Body of pancreas (tissue), 4 donors: ENCODE results near the gene STARD9. TPM values are rescaled to one million over a fixed set of nuclear protein-coding genes. Genes with fewer than 3 reads are reported as not detected.
"Not testable (repeated sequence)": the region's sequence is repeated elsewhere in the genome, so short reads cannot be mapped to it uniquely, and the experiment has no call there.

Experiments
- ATAC-seq: fragments of 150-250 bp; one replicate; pipeline ENCODE4 v1.9.1; 2016
- DNase-seq, 4 donors: peaks; one replicate each; pipeline ENCODE4 v3.0.0-alpha.2; 2019
- H3K27ac ChIP-seq, 4 donors: fragments of 200-600 bp; sonication (generic); 1 replicate in 3 of 4; 2 replicates in 1 of 4; pipeline versions ENCODE4 v1.5.1 to v1.6.1; 2016 to 2019; ENCODE audit warnings: mild to moderate bottlenecking in 1 of 4, mixed read lengths in 1 of 4, moderate library complexity in 1 of 4
- H3K27me3 ChIP-seq, 2 donors: fragments of 200-600 bp; sonication (generic); one replicate each; pipeline ENCODE4 v1.6.0; 2016; ENCODE audit warnings: mild to moderate bottlenecking in 1 of 2
- H3K36me3 ChIP-seq, 2 donors: fragments of 200-600 bp; sonication (generic); replicated peaks in 1 of 2; 2 replicates each; pipeline ENCODE4 v1.5.1; 2016; ENCODE audit warnings: low read depth in 2 of 2; ENCODE audit not compliant: insufficient read depth in 1 of 2
- H3K4me1 ChIP-seq: fragments of 200-600 bp; sonication (generic); one replicate; pipeline ENCODE4 v1.6.0; 2016
- H3K4me3 ChIP-seq, 2 donors: fragments of 200-600 bp; sonication (generic); 1 replicate in 1 of 2; 2 replicates in 1 of 2; pipeline ENCODE4 v1.5.1; 2016 to 2019
- H3K9me3 ChIP-seq, 3 donors: fragments of 200-600 bp; sonication (generic); 1 replicate in 2 of 3; 2 replicates in 1 of 3; pipeline ENCODE4 v1.5.1; 2016
- CTCF ChIP-seq, 7 experiments: fragments of 450-650 bp in 4 of 7; fragments of 200-600 bp in 3 of 7; sonication (generic) in 3 of 7; IDR thresholded peaks; one replicate each; pipeline ENCODE4 v1.5.1; 2016 to 2019; ENCODE audit warnings: antibody characterized with exemption in 7 of 7
- POLR2A ChIP-seq, 3 donors: fragments of 450-650 bp; IDR thresholded peaks; one replicate each; pipeline ENCODE4 v1.6.1; 2016; ENCODE audit warnings: antibody characterized with exemption in 3 of 3, mild to moderate bottlenecking in 2 of 3
- WGBS, 2 donors: methylation state at CpG; one replicate each; pipeline ENCODE4 v1.1.5; 2017; 5-methylcytosine and 5-hydroxymethylcytosine counted together
- intact Hi-C: fragments of 100-400 bp; cut with DNase I; formaldehyde crosslinking; loops from one replicate; pipeline ENCODE4 v1.15.1; 2023
- total RNA-seq, 2 donors: library from RNA; depleted of rRNA; stranded (reverse); fragments of >200 nt; gene quantifications; one replicate each; pipeline ENCODE4 v1.1.0, GENCODE V29; 2016

The STARD9 gene
- total RNA-seq, 2 donors from 2014 or later, result 1.3 to 4.7 TPM

DNA sequence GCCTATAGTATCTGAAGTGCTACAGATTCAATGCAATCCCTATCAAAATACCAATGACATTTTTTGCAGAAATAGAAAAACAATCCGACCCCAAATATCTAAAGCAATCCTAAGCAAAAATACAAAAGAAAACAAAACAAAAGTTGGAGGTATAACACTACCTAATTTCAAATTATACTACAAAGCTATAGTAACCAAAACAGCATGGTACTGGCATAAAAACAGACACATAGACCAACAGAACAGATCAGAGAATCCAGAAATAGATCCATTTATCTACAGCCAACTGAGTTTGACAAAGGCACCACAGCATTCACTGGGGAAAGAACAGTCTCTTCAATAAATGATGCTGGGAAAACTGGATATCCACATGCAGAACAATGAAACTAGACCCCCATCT, 185.4 kb downstream of the STARD9 start:
- DNase-seq (no peak), ATAC-seq (no peak)
- Histone ChIP-seq H3K4me3 (no peak overlapping the region), H3K4me1 (no peaks in the 10 kb centered on the region), H3K36me3 (no peaks in the 10 kb centered on the region), H3K9me3 (peaks cover 0 to 8% (median 0%) of the 10 kb centered on the region in 3 donors), H3K27ac (no peak overlapping the region), H3K27me3 (no peaks in the 10 kb centered on the region)
- intact Hi-C loops, result no loop called here
- WGBS, 2 donors, result 90 to 92% methylated on average over 1 of the region's 1 CpG
- TF ChIP-seq CTCF (IDR thresholded peaks at IDR 0.05) (no peak), POLR2A (IDR thresholded peaks at IDR 0.05) (no peak)

DNA sequence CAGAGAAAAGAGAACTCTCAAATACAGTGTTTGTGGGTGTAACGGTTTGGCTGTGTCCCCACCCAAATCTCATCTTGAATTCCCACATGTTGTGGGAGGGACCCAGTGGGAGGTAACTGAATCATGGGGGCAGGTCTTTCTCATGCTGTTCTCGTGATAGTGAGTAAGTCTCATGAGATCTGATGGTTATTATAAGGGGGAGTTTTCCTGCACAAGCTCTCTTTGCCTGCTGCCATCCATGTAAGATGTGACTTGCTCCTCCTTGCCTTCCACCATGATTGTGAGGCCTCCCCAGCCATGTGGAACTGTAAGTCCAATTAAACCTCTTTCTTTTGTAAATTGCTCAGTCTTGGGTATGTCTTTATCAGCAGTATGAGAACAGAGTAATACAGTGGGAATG, 186.4 kb downstream of the STARD9 start:
- 97% methylated on average over 2 of the region's 2 CpGs for WGBS, 2 donors
- H3K27ac ChIP-seq, H3K27me3 ChIP-seq, H3K4me3 ChIP-seq, intact Hi-C loops, ATAC-seq, H3K36me3 ChIP-seq, DNase-seq, H3K9me3 ChIP-seq, H3K4me1 ChIP-seq: not testable (repeated sequence)

DNA sequence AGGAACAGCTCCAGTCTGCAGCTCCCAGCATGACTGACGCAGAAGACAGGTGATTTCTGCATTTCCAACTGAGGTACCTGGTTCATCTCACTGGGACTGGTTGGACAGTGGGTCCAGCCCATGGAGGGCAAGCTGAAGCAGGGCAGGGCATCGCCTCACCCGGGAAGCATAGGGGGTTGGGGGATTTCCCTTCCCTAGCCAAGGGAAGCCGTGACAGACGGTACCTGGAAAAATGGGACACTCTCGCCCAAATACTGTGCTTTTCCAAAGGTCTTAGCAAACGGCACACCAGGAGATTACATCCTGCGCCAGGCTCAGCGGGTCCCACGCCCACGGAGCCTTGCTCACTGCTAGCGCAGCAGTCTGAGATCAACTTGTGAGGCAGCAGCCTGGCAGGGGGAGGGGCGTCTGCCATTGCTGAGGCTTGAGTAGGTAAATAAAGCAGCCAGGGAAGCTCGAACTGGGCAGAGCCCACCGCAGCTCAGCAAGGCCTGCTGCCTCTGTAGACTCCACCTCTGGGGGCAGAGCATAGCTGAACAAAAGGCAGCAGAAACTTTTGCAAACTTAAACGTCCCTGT, 188.8 kb downstream of the STARD9 start:
- H3K9me3 ChIP-seq, H3K36me3 ChIP-seq, intact Hi-C loops, ATAC-seq, H3K27me3 ChIP-seq, H3K27ac ChIP-seq, H3K4me1 ChIP-seq, DNase-seq, H3K4me3 ChIP-seq: not testable (repeated sequence)
- WGBS, 2 donors, result 85 to 88% methylated on average over 12 to 15 of the region's 16 CpGs

DNA sequence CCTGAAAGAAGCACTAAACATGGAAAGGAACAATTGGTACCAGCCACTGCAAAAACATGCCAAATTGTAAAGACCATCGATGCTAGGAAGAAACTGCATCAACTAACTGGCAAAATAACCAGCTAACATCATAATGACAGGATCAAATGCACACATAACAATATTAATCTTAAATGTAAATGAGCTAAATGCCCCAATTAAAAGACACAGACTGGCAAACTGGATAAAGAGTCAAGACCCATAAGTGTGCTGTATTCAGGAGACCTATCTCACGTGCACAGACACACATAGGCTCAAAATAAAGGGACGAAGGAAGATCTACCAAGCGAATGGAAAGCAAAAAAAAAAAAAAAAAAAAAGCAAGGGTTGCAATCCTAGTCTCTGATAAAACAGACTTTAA, 190.7 kb downstream of the STARD9 start:
- H3K36me3 ChIP-seq, H3K9me3 ChIP-seq, H3K27me3 ChIP-seq, H3K4me1 ChIP-seq, intact Hi-C loops, DNase-seq, H3K27ac ChIP-seq, ATAC-seq, H3K4me3 ChIP-seq: not testable (repeated sequence)
- 90 to 98% methylated on average over 4 of the region's 4 CpGs for WGBS, 2 donors

Other genes with a start within 250 kb of the STARD9 start
- 1 to 10 TPM; 6.3 to 9.6 TPM for gene CAPN3, start 216.1 kb upstream of the STARD9 start, total RNA-seq
- 10 to 100 TPM; 28.0 to 37.6 TPM for gene ZNF106, start 84.5 kb upstream of the STARD9 start, total RNA-seq
- gene SNAP23, start 80.0 kb upstream of the STARD9 start, total RNA-seq, result 10 to 100 TPM; 29.8 to 42.2 TPM
- gene LRRC57, start 26.8 kb upstream of the STARD9 start, total RNA-seq, result 1 to 10 TPM; 6.9 to 8.3 TPM
- gene HAUS2, start 26.8 kb upstream of the STARD9 start, total RNA-seq, result 10 to 100 TPM in 1 of 2 donors, 1 to 10 TPM in 1; 8.6 to 24.7 TPM
- gene CDAN1, start 161.5 kb downstream of the STARD9 start, total RNA-seq, result 10 to 100 TPM in 1 of 2 donors, 1 to 10 TPM in 1; 9.9 to 19.1 TPM